H9 (cell line): ENCODE data around the gene LDLRAD4. TPM values are rescaled to one million over a fixed set of nuclear protein-coding genes. Genes with fewer than 3 reads are reported as not detected.

Experiments used
- DNase-seq: peaks from one replicate; pipeline ENCODE4 v3.0.0-alpha.2; 2017
- H2AFZ ChIP-seq: one replicate; pipeline ENCODE4 v1.6.1; 2013; ENCODE audit warnings: mild to moderate bottlenecking, low read length, control low read depth, moderate library complexity
- H2AK5ac ChIP-seq: 2 replicates; pipeline ENCODE4 v1.6.1; 2013; ENCODE audit warnings: low read length, control low read depth, mixed read lengths; ENCODE audit not compliant: insufficient read length
- H2BK120ac ChIP-seq: one replicate; pipeline ENCODE4 v1.6.1; 2013; ENCODE audit warnings: low read depth, mild to moderate bottlenecking, low read length, control low read depth, inconsistent platforms; ENCODE audit not compliant: poor library complexity, severe bottlenecking
- H2BK12ac ChIP-seq: 2 replicates; pipeline ENCODE4 v1.6.1; 2013; ENCODE audit warnings: low read length, control low read depth, mixed read lengths, low read depth; ENCODE audit not compliant: insufficient read length
- H2BK15ac ChIP-seq: 2 replicates; pipeline ENCODE4 v1.6.1; 2013; ENCODE audit warnings: low read depth, low read length, control low read depth
- H2BK20ac ChIP-seq: one replicate; pipeline ENCODE4 v1.6.1; 2013; ENCODE audit warnings: low read depth, mild to moderate bottlenecking, low read length, control low read depth, inconsistent platforms; ENCODE audit not compliant: poor library complexity, severe bottlenecking
- H2BK5ac ChIP-seq: 2 replicates; pipeline ENCODE4 v1.6.1; 2013; ENCODE audit warnings: low read length, control low read depth, mixed read lengths; ENCODE audit not compliant: insufficient read length
- H3K14ac ChIP-seq: 2 replicates; pipeline ENCODE4 v1.6.1; 2013; ENCODE audit warnings: low read length, control low read depth; ENCODE audit not compliant: insufficient read depth
- H3K18ac ChIP-seq: 2 replicates; pipeline ENCODE4 v1.6.1; 2013; ENCODE audit warnings: low read depth, mild to moderate bottlenecking, mixed read lengths, low read length, control low read depth; ENCODE audit not compliant: insufficient read length
- H3K23ac ChIP-seq: 2 replicates; pipeline ENCODE4 v1.6.1; 2013; ENCODE audit warnings: low read length, control low read depth, mixed read lengths, low read depth; ENCODE audit not compliant: insufficient read length
- H3K23me2 ChIP-seq: 2 replicates; pipeline ENCODE4 v1.6.1; 2013; ENCODE audit warnings: low read depth, mild to moderate bottlenecking, mixed read lengths, low read length, control low read depth; ENCODE audit not compliant: insufficient read length, poor library complexity, severe bottlenecking
- H3K27ac ChIP-seq: 2 replicates; pipeline ENCODE4 v1.5.1; 2013; ENCODE audit warnings: low read length, control low read depth, mixed read lengths, low read depth; ENCODE audit not compliant: insufficient read length
- H3K27me3 ChIP-seq: 2 replicates; pipeline ENCODE4 v1.6.1; 2013; ENCODE audit warnings: low read length, control low read depth, inconsistent platforms; ENCODE audit not compliant: insufficient read depth
- H3K4ac ChIP-seq: 2 replicates; pipeline ENCODE4 v1.6.1; 2013; ENCODE audit warnings: low read depth, mild to moderate bottlenecking, control low read depth, inconsistent platforms, low read length, moderate library complexity
- H3K4me1 ChIP-seq: 2 replicates; pipeline ENCODE4 v1.6.1; 2013; ENCODE audit warnings: low read length, control low read depth, inconsistent platforms; ENCODE audit not compliant: insufficient read depth
- H3K4me2 ChIP-seq: 2 replicates; pipeline ENCODE4 v1.6.1; 2013; ENCODE audit warnings: low read length, control low read depth, mixed read lengths; ENCODE audit not compliant: insufficient read length, insufficient read depth
- H3K56ac ChIP-seq: 2 replicates; pipeline ENCODE4 v1.6.1; 2013; ENCODE audit warnings: low read depth, mild to moderate bottlenecking, mixed read lengths, low read length, control low read depth; ENCODE audit not compliant: insufficient read length
- H3K79me1 ChIP-seq: 2 replicates; pipeline ENCODE4 v1.6.1; 2013; ENCODE audit warnings: low read depth, mild to moderate bottlenecking, moderate library complexity, low read length, control low read depth, inconsistent platforms; ENCODE audit not compliant: insufficient read depth, poor library complexity, severe bottlenecking
- H3K79me2 ChIP-seq: 2 replicates; pipeline ENCODE4 v1.6.1; 2013; ENCODE audit warnings: low read length, control low read depth, inconsistent platforms; ENCODE audit not compliant: insufficient read depth
- H3K9ac ChIP-seq: 2 replicates; pipeline ENCODE4 v1.6.1; 2013; ENCODE audit warnings: low read length, control low read depth, mixed read lengths; ENCODE audit not compliant: insufficient read length; ENCODE audit errors: extremely low read depth
- H3K9me3 ChIP-seq: one replicate; pipeline ENCODE4 v1.6.1; 2013; ENCODE audit warnings: low read depth, low read length, inconsistent platforms; ENCODE audit not compliant: control insufficient read depth
- H3T11ph ChIP-seq: one replicate; pipeline ENCODE4 v1.6.1; 2013; ENCODE audit warnings: mild to moderate bottlenecking, low read length, control low read depth, inconsistent platforms
- H4K20me1 ChIP-seq: one replicate; pipeline ENCODE4 v1.6.1; 2013; ENCODE audit not compliant: control insufficient read depth, insufficient read length, insufficient read depth
- H4K5ac ChIP-seq: 2 replicates; pipeline ENCODE4 v1.6.1; 2013; ENCODE audit warnings: low read depth, mild to moderate bottlenecking, mixed read lengths, low read length, control low read depth; ENCODE audit not compliant: insufficient read length
- H4K8ac ChIP-seq: replicated peaks from 2 replicates; pipeline ENCODE4 v1.6.1; 2013; ENCODE audit warnings: low read length, control low read depth, mixed read lengths, low read depth; ENCODE audit not compliant: insufficient read length
- H4K91ac ChIP-seq: 2 replicates; pipeline ENCODE4 v1.6.1; 2013; ENCODE audit warnings: low read depth, mild to moderate bottlenecking, moderate library complexity, mixed read lengths, low read length, control low read depth; ENCODE audit not compliant: insufficient read length
- H3K27ac Mint-ChIP-seq, 3 experiments: 2 replicates in 2 of 3; 3 replicates in 1 of 3; pipeline ENCODE4 v1.8.0; 2020 to 2021; ENCODE audit warnings: mixed read lengths in 3 of 3, mild to moderate bottlenecking in 1 of 3, moderate library complexity in 1 of 3
- H3K27me3 Mint-ChIP-seq: 2 replicates; pipeline ENCODE4 v1.8.0; 2021; ENCODE audit warnings: low read depth, mild to moderate bottlenecking, moderate library complexity, mixed read lengths
- H3K36me3 Mint-ChIP-seq, 3 experiments: 2 replicates in 2 of 3; 3 replicates in 1 of 3; pipeline ENCODE4 v1.8.0; 2020 to 2021; ENCODE audit warnings: low read depth in 3 of 3, mixed read lengths in 3 of 3; ENCODE audit not compliant: insufficient read depth in 1 of 3
- H3K4me1 Mint-ChIP-seq, 2 experiments: 2 replicates each; pipeline ENCODE4 v1.8.0; 2020; ENCODE audit warnings: mixed read lengths in 2 of 2
- H3K4me3 Mint-ChIP-seq, 2 experiments: 2 replicates in 1 of 2; 3 replicates in 1 of 2; pipeline ENCODE4 v1.8.0; 2020 to 2021; ENCODE audit warnings: mild to moderate bottlenecking in 2 of 2, mixed read lengths in 2 of 2, moderate library complexity in 1 of 2
- H3K9me3 Mint-ChIP-seq, 2 experiments: 2 replicates in 1 of 2; 3 replicates in 1 of 2; pipeline ENCODE4 v1.8.0; 2020; ENCODE audit warnings: mild to moderate bottlenecking in 2 of 2, mixed read lengths in 2 of 2, moderate library complexity in 1 of 2
- WGBS: extraction: QIAGEN DNeasy Blood & Tissue Kit; methylation state at CpG from one replicate; pipeline ENCODE4 v1.1.7; 2013; ENCODE audit warnings: missing lambda C conversion rate, low lambda C conversion rate, mixed read lengths; ENCODE audit not compliant: insufficient read length; ENCODE audit errors: extremely low coverage; 5-methylcytosine and 5-hydroxymethylcytosine counted together
- total RNA-seq: library from RNA; stranded (reverse); gene quantifications from 2 replicates; pipeline ENCODE4 v1.2.1, GENCODE V29; 2021
- TF ChIP-seq, protein P1 (sequence below): fragments of 200-600 bp; sonication (generic); conservative IDR thresholded peaks from 3 replicates; pipeline ENCODE4 v1.8.0; 2021; ENCODE audit warnings: antibody characterized with exemption, mild to moderate bottlenecking

The LDLRAD4 gene
- total RNA-seq, 1 experiment from 2014 or later, result 3.9 TPM

DNA sequence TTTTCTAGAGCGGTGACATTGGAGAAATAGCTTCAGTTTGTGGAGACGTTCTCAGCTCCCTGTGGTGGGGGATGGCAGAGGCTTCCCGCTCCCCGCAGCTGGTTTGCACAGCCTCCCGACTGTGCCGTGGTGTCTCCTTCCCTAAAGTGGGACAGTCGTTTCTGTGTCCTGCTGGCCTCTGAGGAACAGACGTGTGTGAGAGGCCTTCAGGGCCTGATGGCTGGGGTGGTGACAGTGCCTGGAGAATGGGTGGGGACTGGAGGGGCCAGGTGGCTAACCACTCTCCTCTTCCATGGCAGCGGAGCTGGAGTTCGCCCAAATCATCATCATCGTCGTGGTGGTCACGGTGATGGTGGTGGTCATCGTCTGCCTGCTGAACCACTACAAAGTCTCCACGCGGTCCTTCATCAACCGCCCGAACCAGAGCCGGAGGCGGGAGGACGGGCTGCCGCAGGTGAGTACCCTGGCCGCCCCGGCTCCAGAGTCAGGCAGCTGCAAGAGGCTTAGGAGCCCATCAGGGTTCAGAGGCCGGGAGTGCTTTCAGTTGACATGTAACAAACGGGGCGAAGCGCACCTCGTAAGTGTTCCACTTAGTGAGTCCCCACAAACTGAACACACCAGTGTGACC is 402.4 kb downstream of the LDLRAD4 start:
- no peaks in the 10 kb centered on the region for H3K4me1 Mint-ChIP-seq
- no peak overlapping the region for H3K9ac ChIP-seq
- H3K14ac ChIP-seq, result no peak overlapping the region; the same call in 1 of the 2 replicates
- DNase-seq, result no peak
- H3K4ac ChIP-seq, result no peak overlapping the region
- no peak overlapping the region for H2BK12ac ChIP-seq
- no peak overlapping the region for H2AK5ac ChIP-seq
- H4K20me1 ChIP-seq, result no peaks in the 10 kb centered on the region
- H3K36me3 Mint-ChIP-seq, result peaks cover 0 to 2% (median 0%) of the 10 kb centered on the region in 3 experiments; a peak in 2 of 7 replicates
- no peak overlapping the region for H2BK20ac ChIP-seq
- no peak overlapping the region for H4K8ac ChIP-seq
- H2BK15ac ChIP-seq, result no peak overlapping the region
- no peak overlapping the region for H3K4me3 Mint-ChIP-seq
- no peak overlapping the region for H4K91ac ChIP-seq
- TF ChIP-seq, protein P1, sequence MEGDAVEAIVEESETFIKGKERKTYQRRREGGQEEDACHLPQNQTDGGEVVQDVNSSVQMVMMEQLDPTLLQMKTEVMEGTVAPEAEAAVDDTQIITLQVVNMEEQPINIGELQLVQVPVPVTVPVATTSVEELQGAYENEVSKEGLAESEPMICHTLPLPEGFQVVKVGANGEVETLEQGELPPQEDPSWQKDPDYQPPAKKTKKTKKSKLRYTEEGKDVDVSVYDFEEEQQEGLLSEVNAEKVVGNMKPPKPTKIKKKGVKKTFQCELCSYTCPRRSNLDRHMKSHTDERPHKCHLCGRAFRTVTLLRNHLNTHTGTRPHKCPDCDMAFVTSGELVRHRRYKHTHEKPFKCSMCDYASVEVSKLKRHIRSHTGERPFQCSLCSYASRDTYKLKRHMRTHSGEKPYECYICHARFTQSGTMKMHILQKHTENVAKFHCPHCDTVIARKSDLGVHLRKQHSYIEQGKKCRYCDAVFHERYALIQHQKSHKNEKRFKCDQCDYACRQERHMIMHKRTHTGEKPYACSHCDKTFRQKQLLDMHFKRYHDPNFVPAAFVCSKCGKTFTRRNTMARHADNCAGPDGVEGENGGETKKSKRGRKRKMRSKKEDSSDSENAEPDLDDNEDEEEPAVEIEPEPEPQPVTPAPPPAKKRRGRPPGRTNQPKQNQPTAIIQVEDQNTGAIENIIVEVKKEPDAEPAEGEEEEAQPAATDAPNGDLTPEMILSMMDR, result no peak
- H3K23me2 ChIP-seq, result no peaks in the 10 kb centered on the region
- no peak overlapping the region for H4K5ac ChIP-seq
- H3T11ph ChIP-seq, result no peak overlapping the region
- no peak overlapping the region for H2BK120ac ChIP-seq
- H3K23ac ChIP-seq, result no peak overlapping the region
- no peaks in the 10 kb centered on the region for H3K9me3 ChIP-seq
- H3K27ac ChIP-seq, result no peak overlapping the region
- H3K4me1 ChIP-seq, result no peaks in the 10 kb centered on the region
- H3K4me2 ChIP-seq, result no peak overlapping the region
- no peaks in the 10 kb centered on the region for H3K79me2 ChIP-seq
- H3K9me3 Mint-ChIP-seq, result no peaks in the 10 kb centered on the region
- H3K27me3 ChIP-seq, result no peaks in the 10 kb centered on the region
- no peaks in the 10 kb centered on the region for H3K79me1 ChIP-seq
- no peak overlapping the region for H2AFZ ChIP-seq
- H3K27ac Mint-ChIP-seq, result no peak overlapping the region
- no peak overlapping the region for H2BK5ac ChIP-seq
- H3K56ac ChIP-seq, result no peak overlapping the region
- H3K18ac ChIP-seq, result no peak overlapping the region
- H3K27me3 Mint-ChIP-seq, result no peaks in the 10 kb centered on the region; the same call in 1 of the 2 replicates
- no CpG with 5 or more reads among the region's 29 CpGs for WGBS
